Inferior parietal cortex (tissue), 1 donor: ENCODE data around the gene HSD17B12.
A peak's percentile ranks its signal among the peaks of the same experiment; 100 is the strongest.

Experiments
- DNase-seq: peaks from one replicate; pipeline ENCODE4 v3.0.0-alpha.2; 2016; ENCODE audit errors: extremely low spot score

The HSD17B12 gene

DNA sequence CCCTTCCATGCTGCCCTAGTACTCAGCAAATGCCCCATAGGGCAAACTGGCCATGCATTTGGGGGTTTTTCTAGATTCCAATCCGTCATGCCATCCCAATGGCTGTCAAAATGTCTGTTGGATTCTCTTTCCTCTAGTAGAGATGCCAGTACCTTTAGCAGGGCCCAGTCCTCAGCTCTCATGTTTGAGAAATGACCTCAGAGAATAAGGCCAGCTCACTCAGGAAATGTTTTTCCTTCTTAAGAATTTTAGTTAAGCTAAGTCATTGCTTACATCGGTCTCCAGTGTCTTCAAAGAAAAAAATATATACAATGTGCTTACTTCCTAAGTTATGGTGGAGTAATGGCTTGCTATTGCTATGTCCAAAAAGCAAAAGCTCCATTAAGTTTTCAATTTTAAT lies 186.0 kb downstream of the HSD17B12 start:
- DNase-seq = no peak

DNA sequence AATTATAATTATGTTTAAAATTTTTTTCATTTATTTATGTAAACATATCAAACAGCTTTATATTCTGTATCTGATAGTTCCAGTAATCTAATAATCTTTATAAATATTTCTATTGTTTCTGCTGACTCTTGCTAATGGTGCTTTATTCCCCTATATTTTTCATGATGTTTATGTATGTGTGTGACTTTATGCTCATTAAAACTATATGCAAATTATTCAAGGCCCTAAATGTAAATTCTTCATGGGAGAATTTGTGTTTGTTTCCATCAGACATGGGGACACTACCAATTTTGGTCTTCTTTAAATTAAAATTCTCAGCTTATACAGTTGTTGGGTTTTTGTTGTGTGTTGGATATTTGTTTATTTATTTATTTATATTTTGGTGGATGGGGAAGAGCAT lies 186.4 kb downstream of the HSD17B12 start:
- DNase-seq = no peak

DNA sequence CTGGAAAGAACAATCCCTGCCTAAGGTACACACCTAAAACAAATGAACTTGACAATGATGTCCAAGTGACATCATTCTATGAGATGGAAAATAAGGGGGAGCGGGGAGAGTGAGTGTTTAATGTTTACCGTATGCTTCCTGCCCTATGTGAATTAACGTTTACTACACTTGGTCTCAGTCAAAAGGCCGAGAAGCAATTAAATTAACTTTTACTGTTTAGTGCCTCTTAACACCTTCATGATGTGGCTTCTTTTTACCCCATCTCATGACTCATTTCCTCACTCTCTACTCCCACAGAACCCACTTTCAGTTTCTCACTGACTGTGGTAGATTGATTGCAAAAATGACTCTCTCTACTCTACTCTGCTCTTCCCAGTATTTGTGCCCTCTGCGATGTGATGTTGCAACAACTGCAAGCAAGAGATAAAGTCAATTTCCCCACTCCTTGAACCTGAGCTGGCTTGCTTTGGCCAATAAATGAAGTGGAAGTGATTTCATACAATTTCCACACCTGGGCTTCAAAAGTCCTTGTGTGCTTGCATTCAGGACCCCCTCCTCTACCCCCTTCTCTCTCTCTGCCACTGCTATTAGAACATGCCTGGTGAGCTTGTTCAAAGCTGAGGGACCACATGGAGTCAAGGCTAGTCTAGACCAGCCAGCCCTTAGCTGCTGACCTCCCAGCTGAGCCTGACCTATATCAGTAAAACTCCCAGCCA lies 188.5 kb downstream of the HSD17B12 start:
- DNase-seq = peak; percentile 63

DNA sequence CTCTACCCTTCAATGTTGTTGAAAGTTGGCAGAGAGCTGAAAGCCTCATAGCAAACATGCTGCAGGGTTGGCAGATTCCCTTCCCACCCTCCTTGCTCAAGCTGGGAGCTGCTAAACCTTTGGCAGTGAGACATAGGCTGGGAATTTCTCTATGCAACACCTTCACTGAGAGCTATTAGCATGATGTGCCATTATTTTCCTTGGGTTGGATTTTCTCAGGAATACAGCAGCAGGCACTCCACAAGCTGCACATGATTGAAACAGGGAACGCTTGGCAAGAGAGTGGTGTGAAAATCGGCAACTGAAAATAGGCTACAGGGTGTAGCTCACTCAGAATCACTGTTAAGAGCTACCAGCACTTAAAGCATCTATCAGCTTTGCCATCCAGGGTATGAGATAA lies 190.5 kb downstream of the HSD17B12 start:
- peak; percentile 64 for DNase-seq

DNA sequence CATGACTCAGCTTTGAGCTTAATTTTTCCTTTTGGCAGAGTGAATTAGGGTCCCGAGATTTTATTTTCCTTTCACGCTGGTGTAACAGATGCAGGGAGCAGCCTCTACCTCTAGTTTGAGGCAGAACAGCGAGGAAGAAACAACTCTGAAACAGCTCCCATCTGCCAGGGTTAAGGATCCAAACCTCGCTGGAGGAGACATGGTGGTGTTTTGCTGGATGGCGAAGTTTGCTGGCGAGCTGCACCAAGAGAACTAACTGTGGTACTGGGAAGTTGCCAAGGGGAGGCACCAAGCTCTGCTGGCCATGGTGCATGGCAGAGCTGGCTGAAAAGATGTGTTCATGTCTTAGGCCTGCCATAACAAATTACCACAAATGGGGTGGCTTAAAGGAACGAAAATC lies 192.5 kb downstream of the HSD17B12 start:
- no peak for DNase-seq

DNA sequence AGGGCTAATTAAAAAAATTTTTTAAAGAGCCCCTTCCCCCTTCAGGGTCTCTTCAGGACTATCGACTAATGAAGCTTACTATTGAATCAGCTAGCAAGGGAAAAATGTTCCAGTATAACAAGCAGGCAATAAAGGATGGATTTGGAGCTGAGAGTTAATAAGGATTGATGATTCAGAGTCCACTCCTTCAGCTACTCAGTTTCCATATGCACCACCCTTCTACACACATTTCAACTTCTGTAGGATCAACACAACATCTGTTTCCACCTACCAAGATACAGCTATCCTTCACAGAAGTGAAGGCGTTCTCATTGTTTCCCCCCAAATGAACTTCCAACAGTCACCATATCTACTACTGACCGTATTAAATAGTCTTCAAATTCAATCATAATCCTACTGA lies 193.5 kb downstream of the HSD17B12 start:
- no peak for DNase-seq

DNA sequence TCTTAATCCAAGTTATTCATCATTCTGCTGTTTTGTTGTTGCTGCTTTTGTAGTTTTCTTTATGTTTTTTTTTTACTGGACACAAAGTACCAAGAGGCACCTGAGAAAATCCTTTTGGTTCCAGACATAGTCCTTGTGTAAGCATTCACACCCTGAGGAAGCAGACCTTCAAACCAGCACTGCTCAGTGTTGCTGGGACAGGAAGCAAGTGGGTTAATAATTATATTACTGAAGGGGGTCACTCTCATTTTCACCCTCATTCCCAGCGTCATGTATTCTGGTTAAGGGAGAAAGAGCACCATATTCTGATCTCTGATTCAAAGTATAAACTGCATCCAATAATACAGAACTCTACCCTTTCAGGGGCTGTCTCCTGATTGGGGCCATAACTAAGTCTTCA lies 194.2 kb downstream of the HSD17B12 start:
- no peak for DNase-seq

DNA sequence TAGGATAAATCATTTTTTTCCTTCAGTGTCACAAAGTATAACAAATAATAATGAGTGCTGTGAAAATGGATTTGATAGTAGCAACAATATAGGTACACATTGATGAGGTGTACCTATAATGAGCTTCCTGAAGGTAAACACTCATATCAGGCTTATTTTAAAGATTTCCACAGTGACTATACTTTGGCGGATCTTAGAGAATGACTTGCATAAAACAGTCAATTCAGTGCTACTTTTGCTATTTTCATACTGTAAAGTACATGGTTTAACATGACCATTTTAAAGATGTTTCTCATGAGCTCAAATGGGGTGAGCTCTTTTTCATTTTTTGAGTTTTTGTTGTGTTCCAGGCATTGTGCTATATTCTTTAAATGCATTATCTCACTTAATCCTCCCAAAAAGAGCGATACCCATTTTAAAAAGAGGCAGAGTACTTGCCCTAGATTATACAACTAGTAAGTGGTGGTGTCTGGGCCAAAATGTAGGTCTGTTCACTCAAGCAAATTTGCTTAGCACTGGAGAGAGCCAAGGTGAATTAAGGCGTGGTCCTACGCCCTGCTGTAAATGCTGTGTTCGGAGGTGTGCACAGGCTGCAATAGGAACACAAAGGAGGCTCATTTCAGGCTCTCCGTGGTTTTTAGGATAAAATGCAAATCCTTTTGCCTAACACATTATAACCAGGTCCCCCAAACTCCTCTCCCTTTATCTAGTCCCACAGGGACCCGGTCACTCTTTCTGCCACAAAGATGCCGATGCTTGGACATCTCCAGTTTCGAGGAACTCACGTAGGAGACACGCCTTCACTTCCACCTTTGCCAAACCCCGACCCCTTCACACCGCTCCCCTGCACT lies 199.5 kb downstream of the HSD17B12 start:
- DNase-seq = no peak

DNA sequence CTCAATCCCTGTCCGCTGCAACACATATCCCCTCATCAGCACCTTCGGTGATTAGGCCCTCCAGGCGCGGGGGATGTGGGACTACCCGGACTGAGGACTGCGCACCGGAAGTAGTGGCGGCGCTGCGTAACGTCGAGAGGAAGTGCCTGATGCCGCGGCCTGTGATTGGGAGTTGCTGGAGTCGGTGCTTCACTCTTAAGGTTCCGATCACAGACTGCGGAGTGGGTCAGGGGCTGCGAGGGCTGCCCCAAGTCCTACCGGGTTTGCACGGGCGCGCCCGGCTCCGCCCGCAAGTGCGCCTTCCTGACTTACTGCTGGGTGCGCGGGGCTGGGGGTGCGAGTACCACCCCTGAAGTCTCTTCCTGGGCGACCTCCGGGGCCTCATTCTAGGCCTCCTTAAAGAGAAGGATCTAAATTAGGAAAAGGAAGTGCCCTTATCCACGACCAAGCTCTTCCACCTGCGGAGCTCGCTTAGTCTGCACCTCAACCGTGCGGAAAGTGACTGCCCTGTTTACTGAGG lies 200.2 kb downstream of the HSD17B12 start, which contains the start of gene ALKBH3:
ALKBH3 (plus strand) TSS at position 192 of the 520 bp plus-strand sequence. CDS start 1,822 bp downstream, outside the sequence.
- peak; percentile 92 for DNase-seq

DNA sequence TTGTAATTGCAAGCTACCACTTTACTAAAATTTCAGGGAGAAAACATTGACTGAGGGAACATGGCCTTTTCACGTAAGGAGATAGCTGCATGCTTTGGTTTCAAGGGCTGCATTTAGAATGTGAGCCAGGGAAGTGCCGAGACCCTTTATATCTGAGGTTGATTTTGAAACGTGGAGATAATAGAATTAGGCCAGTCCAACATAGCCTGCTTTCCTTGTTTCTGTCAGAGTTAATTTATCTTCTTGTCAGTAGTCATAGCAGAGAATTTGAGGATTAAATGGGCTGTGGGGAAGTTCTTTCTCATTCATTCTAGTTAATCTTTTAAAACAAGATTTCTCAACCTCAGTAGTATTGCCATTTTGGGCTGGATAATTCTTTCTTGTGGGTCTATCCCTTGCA lies 212.3 kb downstream of the HSD17B12 start:
- no peak for DNase-seq

DNA sequence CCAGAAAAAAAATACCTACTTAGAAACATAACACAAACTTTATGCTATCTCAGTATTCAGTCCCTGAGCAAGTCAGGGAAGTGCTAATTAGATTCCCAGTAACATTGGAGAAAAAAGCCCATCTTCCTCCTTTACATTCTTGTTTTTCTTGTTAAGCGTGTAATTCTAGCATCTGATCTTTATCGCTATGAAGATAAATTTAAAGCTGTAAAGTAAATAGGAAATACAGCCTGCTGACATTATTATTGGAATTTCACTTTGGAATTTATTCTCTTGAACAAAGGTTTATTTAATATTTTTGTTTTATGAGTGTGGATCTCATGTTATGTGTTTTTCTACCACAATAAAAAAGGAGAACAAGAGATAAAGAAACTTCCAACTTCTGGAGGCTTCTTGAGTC lies 214.0 kb downstream of the HSD17B12 start:
- no peak for DNase-seq

DNA sequence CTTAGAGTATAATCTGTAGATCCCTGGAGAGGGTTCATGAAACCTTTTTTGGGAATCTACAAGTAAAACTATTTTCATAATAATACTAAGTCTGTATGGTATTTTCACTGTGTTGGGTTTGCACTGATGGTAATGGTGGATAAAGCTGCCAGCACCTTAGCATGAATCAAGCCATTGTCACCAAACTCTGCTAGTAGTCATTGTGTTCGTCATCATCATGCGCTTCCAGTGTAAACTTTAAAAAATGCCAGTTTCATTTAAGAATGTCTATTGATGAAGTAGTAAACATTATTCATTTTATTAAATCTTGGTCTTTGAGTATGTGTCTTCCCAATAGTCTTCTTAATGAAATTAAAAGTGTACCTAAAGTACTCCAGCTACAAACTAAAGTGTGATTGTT lies 215.1 kb downstream of the HSD17B12 start:
- DNase-seq = peak; percentile 33

DNA sequence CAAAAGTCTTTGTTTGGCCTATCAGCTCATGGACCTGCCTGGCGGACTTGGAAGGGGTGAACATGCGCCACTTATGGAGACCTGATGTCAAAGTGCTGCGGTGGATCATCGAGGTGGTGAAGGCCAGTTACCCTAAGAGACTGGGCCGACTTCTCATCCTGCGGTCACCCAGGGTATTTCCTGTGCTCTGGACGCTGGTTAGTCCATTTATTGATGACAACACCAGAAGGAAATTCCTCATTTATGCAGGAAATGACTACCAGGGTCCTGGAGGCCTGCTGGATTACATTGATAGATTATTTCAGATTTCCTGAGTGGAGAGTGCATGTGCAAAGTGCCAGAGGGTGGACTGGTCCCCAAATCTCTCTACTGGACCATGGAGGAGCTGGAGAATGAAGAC lies 218.0 kb downstream of the HSD17B12 start:
- no peak for DNase-seq

DNA sequence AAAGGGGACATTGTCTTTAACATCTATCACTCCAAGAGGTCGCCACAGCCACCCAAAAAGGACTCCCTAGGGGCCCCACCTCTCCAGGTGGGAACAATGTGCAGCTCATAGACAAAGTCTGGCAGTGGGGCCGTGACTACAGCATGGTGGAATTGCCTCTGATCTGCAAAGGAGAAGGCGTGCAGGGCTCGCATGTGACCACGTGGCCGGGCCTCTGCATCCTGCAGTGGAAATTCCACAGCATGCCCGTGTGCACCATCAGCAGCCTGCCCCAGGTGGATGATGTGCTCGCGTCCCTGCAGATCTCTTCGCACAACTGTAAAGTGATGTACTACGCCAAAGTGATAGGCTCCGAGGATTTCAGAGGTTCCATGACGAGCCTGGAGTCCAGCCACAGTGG lies 218.6 kb downstream of the HSD17B12 start:
- DNase-seq = no peak

DNA sequence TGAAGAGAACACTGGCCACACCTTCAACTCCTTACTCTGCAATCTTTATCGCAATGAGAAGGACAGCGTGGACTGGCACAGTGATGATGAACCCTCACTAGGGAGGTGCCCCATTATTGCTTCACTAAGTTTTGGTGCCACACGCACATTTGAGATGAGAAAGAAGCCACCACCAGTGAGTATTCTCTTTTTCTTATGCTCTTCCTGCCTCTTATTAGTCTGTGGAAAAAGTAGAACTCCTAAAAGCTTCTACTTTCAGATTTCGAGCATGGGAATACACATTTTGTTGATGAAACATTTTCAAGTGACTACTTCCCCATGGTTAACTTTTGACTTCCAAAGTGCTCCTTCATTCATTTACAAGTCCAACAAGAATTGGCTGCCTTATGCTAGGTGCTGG lies 221.0 kb downstream of the HSD17B12 start:
- no peak for DNase-seq

DNA sequence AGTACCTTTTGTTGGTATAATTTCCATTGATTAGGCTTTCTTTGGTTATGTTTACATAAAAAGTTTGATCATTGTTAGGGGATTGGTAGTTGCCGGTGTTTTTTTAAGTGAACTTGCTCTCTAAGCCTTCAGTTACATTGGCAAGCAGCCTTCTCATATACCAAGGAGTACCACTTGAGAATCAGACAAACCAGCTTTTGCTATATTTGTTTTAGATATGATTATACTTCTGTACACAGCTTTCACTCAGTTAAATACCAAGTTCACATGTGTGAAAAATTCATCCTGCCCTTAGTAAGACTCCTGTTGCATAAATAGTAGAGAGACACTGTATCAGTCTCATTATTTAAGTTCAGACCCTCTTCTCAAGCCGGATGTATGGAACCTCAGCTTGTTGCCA lies 222.5 kb downstream of the HSD17B12 start:
- no peak for DNase-seq

DNA sequence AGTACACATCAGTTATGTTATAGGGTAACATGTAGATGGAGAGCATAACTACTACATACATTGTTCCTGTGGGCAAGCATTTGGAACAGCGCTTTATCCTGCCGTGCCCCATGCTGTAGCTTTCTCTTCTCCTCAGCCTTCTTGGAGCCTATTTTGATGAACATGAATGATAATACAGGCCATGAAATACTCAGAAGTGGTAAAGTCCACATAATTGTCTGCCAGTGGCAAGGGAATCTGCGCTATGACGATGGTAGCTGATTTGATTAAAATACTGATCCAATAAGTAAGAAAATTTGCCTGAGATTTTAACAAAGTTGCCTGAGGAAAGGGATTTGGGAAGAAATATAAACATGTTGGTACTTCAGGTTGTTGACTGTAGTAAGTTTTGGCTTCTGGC lies 223.4 kb downstream of the HSD17B12 start:
- no peak for DNase-seq

DNA sequence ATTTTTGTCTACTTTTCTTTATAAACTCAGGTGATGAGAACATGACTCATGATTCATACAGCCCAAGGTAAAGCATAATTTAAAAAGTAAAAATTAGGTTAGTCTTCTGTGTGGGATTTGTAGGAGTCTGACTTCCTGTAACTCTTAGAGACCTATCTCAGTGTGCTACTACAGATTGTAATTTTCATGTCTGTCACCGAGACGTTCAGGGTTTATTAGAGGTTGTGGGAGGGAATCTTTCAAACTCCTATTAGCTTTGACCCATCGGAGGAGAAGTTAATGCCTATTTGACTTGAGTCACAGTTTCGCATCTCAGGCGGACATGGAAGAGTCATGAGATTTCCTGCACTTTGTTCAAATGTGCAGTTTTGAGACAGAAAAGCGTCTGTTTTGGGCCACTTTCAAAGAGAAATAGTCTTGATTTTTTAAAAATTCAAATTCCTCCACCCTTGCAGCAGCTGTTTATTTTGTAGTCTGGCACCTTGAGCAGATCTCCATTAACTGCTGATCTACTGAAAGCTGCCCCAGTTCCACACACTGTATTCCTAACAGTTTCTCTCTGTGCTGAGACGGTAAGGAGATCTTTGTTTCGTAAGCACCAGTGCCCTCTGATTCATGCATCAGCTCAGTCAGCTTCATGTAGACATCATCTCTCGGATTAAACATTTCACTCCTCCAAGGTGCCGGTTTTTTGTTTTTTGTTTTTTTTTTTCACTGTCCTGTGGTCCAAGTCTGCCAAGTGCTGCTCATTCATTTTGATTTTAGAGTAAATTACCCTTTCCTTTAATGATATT lies 224.4 kb downstream of the HSD17B12 start:
- DNase-seq = peak; percentile 49

DNA sequence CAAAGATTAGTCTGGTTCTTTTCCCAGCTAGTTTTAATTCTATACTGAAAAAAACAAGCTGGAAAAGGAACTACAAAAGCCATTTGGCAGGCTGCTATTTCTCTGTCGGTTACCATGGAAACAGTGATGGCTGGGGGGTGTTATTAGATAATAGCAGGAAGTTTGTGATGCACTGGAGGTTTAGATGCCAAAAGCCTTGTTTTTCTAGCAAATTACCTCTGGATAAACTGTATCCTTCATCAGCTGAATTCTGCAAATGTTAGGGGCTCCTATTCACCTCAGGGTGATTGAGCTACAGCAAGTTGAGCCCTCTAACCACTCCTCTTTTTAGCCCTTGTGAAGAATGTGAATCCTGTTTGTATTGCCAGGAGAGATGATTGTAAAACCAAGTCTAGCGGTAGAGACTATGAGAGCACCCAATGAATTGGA lies 225.3 kb downstream of the HSD17B12 start:
- DNase-seq = no peak
